ENCODE data around the gene APOA5. TPM values are rescaled to one million over a fixed set of nuclear protein-coding genes. Genes with fewer than 3 reads are reported as not detected.

The APOA5 gene
- total and polyA plus RNA-seq, 2 donors (not counting 3 experiments of a cell fraction or from before 2014, with no cell fraction given) = not detected

- Histone ChIP-seq H3K79me2 (ENCODE audit: control insufficient read depth, insufficient read depth, low read length) (peaks cover 4% of the 10 kb centered on the region), H3K4me2 (ENCODE audit: insufficient read depth, low read length) (no peak overlapping the region), H3K9me1 (replicated peaks; ENCODE audit: control insufficient read depth, extremely low read depth, insufficient read depth, low read length) (no peaks in the 10 kb centered on the region), H3K9ac (replicated peaks; ENCODE audit: extremely low read depth, insufficient read depth, low read length) (no peak overlapping the region), H4K20me1 (replicated peaks; ENCODE audit: control insufficient read depth, extremely low read depth, insufficient read depth, low read length) (no peaks in the 10 kb centered on the region), H3K27ac (ENCODE audit: insufficient read depth, low read depth, low read length) (no peak overlapping the region), H3K27me3 (ENCODE audit: control insufficient read depth in 2 of 2, insufficient read depth in 2 of 2, low read length in 2 of 2) (no peaks in the 10 kb centered on the region), H3K36me3 (ENCODE audit: control insufficient read depth in 2 of 2, extremely low read depth in 1 of 2, insufficient read depth in 2 of 2, low read length in 2 of 2) (peaks cover 17 to 18% of the 10 kb centered on the region in 2 experiments), H3K4me3 (replicated peaks in 1 of 3; ENCODE audit: insufficient read depth in 1 of 3, low read depth in 1 of 3, low read length in 3 of 3) (no peak overlapping the region), H2AFZ (ENCODE audit: low read depth, low read length) (no peak overlapping the region), H3K4me1 (ENCODE audit: control insufficient read depth, extremely low read depth, insufficient read depth, low read length) (peaks cover 3% of the 10 kb centered on the region), H3K9me3 (replicated peaks; ENCODE audit: control insufficient read depth, insufficient read depth, low read length) (no peaks in the 10 kb centered on the region)
- intact Hi-C loops (cut with micrococcal nuclease) = no loop called here
- dilution Hi-C loops (cut with MboI; ENCODE audit: extremely low pct_ligation_motif_present, low sequenced_read_pairs) = no loop called here
- TF ChIP-seq FOS (IDR thresholded peaks at IDR 0.05; ENCODE audit: borderline replicate concordance, insufficient read depth, low read length) (no peak), POLR2AphosphoS5 (IDR thresholded peaks at IDR 0.05; ENCODE audit: insufficient read depth, low read depth, low read length) (no peak), EZH2 (IDR thresholded peaks at IDR 0.05; ENCODE audit: borderline replicate concordance, low read depth, low read length, severe bottlenecking) (no peak), CTCF (IDR thresholded peaks at IDR 0.05; ENCODE audit: extremely low read depth in 1 of 2, insufficient read depth in 1 of 2, low read depth in 1 of 2, low read length in 2 of 2) (no peak), POLR2A (IDR thresholded peaks at IDR 0.05; ENCODE audit: low read depth, low read length) (no peak), MAX (IDR thresholded peaks at IDR 0.05; ENCODE audit: insufficient read depth, insufficient read length) (no peak), JUN (IDR thresholded peaks at IDR 0.05; ENCODE audit: borderline replicate concordance, insufficient read depth, insufficient read length, low read depth) (no peak), GATA2 (IDR thresholded peaks at IDR 0.05; ENCODE audit: insufficient read depth, insufficient read length, low read depth, low read length) (no peak), MYC (IDR thresholded peaks at IDR 0.05; ENCODE audit: low read depth, low read length) (no peak)
- no peak for DNase-seq (ENCODE audit: low read depth, low spot score)
- BruUV-seq (replicated peaks) = no TSS peak
- POLR2A ChIA-PET = no interaction called here
- CTCF ChIA-PET = interaction anchor here (1.0 kb wide), 1 partner anchor 14 kb away, joined by 7 read pairs; the partner anchor contains the start of gene APOA5
- FAIRE-seq = no peak
Observed at GRCh38 chr11:116777056-116777455, 14.6 kb downstream of the APOA5 start.
